ENCODE measurements around the gene CHRNB4.
"Not testable (repeated sequence)": the region's sequence is repeated elsewhere in the genome, so short reads cannot be mapped to it uniquely, and the experiment has no call there.

CHRNB4 gene

GRCh38 chr15:78617516-78617915 lies 23.5 kb downstream of the CHRNB4 start:
- no peak for DNase-seq (ENCODE audit: low read depth in 2 of 2)

GRCh38 chr15:78617076-78617475 lies 23.9 kb downstream of the CHRNB4 start:
- DNase-seq (ENCODE audit: low read depth in 2 of 2) = no peak

- no peak for DNase-seq (ENCODE audit: low read depth in 2 of 2)
Measured at GRCh38 chr15:78616506-78616905, 24.5 kb downstream of the CHRNB4 start.

- DNase-seq (ENCODE audit: low read depth in 2 of 2) = no peak
Measured at GRCh38 chr15:78615151-78615589, 25.8 kb downstream of the CHRNB4 start.

GRCh38 chr15:78614021-78614420 lies 27.0 kb downstream of the CHRNB4 start:
- no peak for DNase-seq (ENCODE audit: low read depth in 2 of 2)

GRCh38 chr15:78609551-78609950 lies 31.5 kb downstream of the CHRNB4 start:
- not testable (repeated sequence) for DNase-seq (ENCODE audit: low read depth in 2 of 2)

- no peak for DNase-seq (ENCODE audit: low read depth in 2 of 2)
Measured at GRCh38 chr15:78605680-78606079, 35.3 kb downstream of the CHRNB4 start.

- no peak for DNase-seq (ENCODE audit: low read depth in 2 of 2)
Measured at GRCh38 chr15:78605201-78605600, 35.8 kb downstream of the CHRNB4 start.

GRCh38 chr15:78604420-78604819 lies 36.6 kb downstream of the CHRNB4 start:
- no peak for DNase-seq (ENCODE audit: low read depth in 2 of 2)

- DNase-seq (ENCODE audit: low read depth in 2 of 2) = no peak
Measured at GRCh38 chr15:78603467-78603866, 37.5 kb downstream of the CHRNB4 start.

- no peak for DNase-seq (ENCODE audit: low read depth in 2 of 2)
Measured at GRCh38 chr15:78599189-78599588, 41.8 kb downstream of the CHRNB4 start.

- no peak for DNase-seq (ENCODE audit: low read depth in 2 of 2)
Measured at GRCh38 chr15:78598348-78598747, 42.7 kb downstream of the CHRNB4 start.

GRCh38 chr15:78597583-78597982 lies 43.4 kb downstream of the CHRNB4 start:
- no peak for DNase-seq (ENCODE audit: low read depth in 2 of 2)

- no peak for DNase-seq (ENCODE audit: low read depth in 2 of 2)
Measured at GRCh38 chr15:78574944-78575343, 66.1 kb downstream of the CHRNB4 start.
